ENCODE measurements around the gene TESK2.
"Not testable (repeated sequence)": the region's sequence is repeated elsewhere in the genome, so short reads cannot be mapped to it uniquely, and the experiment has no call there.

The TESK2 gene

DNA sequence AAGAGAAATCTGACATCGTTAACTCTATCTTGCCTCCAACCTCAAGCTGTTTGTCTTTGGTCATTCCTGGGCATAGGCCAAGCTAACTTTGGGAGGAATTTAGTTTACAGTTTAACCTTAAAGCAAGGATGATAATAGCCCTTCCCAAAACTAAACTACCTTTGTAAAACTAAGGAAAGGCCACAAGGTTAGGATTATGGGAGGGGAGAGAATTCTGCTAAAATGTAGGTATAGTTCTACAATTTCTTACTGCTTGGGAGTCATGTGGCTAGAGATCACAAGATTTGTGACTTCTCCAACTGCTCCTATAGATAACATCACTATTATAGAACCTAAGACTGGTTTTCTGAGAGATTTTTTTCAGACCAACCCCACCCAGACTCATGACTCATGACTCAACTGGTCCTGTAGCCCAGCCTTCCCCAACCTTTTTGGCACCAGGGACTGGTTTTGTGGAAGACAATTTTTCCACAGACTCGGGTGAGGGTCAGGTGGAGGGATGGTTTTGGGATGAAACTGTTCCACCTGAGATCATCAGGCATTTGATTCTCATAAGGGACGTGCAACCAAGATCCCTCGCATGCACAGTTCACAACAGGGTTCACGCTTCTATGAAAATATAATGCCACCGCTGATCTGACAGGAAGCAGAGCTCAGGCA is 80.0 kb downstream of the TESK2 start:
- DNase-seq, result peak; percentile 71

DNA sequence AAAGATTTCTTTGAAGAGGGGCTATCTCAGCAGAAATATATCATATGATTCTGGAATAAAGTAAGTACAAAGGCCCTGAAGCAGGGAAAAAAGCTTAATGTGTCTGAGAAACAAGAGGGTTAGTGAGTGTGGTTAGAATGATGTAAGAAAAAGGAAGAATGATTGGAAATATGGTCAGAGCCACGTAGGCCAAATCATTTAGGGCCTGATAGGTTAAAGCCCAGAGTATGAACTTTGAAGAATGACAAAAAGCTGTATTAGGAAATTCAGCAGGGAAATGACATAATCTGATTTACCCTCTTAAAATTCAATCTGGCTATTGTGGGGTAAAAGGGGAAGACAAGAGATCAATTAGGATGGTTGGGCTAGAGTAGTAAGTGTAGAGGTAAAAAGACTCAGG is 81.7 kb downstream of the TESK2 start:
- DNase-seq, result peak; percentile 78

DNA sequence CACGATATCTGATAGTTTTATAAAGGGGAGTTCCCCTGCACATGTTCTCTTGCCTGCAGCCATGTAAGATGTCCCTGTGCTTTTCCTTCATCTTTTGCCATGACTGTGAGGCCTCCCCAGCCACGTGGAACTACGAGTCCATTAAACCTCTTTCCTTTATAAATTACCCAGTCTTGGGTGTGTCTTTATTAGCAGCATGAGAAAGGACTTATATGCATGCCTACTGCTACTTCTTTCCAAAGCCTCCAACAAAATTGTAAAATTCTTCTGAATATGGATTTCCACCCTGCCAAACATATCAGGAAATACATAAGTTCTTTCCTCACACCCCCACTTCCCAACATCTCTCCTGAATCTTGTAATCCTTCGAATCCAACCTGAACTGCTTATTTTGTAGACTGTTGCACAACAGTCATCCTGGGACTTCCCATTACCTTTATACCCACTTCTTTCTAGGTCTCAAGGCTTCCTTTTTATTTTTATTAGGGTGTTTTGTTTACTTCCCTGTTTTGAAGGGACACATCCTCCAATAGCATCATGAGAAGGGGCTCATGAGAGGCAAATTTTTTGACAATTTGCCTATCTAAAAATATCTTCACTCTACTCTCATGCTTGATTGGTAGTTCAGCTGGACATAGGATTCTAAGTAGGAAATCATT is 83.2 kb downstream of the TESK2 start:
- peak; percentile 32 for DNase-seq

DNA sequence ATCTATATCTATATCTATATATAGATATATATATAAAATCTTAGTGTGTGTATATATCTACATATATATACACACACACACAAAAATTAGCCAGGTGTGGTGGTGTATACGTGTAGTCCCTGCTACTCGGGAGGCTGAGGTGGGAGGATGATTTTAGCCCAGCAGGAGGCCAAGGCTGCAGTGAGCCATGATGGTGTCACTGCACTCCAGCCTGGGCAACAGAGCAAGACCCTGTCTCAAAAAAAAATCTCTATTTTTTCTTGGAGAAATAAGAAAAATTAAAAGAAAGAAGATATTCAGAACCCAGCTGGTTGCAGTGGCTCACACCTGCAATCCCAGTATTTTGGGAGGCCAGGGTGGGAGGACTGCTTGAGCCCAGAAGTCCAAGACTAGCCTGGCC is 85.3 kb downstream of the TESK2 start:
- DNase-seq, result no peak

DNA sequence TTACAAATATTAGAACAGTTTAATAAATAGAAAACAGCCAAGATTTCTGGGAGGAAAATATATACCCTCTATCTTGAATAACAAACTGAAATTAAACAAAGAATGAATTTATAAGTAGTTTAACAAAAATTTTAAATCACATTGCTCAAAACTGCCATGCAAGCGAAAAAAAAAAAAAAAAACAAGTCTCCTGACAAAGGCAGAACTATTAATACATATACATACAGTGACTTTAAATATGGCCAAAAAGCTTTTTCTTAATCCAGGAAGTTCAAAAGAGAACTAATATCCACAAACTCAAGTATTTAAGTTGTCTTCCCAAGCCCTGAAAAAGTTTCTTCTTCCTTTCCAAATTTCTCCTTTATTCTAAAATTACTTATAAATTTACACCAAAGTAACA is 87.2 kb downstream of the TESK2 start:
- no peak for DNase-seq

DNA sequence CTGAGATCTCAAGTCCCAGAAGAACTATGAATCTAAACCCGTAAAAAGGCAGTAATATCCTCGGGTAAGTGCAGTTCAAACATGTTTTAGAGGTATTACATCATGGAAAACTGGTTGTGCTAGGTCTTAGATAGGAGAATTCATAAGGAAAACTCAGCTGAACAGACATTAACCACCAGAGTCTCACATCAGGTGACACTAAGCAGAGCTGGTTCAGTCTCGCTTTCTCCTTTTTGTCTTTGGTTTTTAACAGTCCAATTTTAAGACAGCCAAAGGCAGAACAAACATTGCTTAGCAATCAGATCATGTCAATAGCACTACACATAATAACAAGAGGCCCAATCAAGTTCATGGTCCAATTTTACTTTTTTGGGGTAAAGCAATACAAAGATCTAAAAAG is 87.7 kb downstream of the TESK2 start:
- no peak for DNase-seq

DNA sequence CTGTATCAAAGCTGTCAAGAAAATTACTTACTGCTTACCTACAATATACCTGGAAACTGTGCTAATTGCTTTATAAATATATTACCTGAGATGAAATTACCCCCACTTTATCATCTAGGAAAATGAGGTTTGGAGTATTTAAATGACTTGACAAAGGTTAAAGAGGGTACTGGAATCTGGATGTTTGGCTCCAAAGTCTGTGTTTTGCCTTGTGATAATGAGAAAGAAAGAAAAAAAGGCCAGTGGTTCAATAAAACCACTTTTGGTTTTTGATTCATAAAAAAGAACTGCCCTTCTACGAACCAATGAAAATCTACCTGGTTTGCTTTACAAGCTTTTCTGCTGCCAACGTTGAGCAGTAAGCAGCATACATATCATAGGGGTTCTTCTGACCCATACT is 89.4 kb downstream of the TESK2 start:
- DNase-seq, result no peak

DNA sequence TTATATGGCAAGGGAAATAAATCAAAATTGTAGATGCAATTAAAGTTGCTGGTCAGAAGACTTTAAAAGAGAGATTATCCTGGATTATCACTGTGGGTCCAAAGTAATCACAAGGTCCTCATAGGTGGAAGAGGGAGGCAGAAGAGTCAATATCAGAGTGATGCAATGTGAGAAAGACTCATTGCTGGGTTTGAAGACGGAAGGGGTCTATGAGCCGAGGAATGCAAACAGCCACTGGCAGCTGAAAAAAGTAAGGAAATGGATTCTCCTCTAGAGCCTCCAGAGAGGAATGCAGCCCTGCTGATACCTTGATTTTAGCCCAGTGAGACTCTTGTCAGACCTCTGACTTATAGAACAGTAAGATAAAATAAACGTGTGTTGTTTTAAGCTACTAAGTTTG is 90.9 kb downstream of the TESK2 start:
- DNase-seq, result no peak

DNA sequence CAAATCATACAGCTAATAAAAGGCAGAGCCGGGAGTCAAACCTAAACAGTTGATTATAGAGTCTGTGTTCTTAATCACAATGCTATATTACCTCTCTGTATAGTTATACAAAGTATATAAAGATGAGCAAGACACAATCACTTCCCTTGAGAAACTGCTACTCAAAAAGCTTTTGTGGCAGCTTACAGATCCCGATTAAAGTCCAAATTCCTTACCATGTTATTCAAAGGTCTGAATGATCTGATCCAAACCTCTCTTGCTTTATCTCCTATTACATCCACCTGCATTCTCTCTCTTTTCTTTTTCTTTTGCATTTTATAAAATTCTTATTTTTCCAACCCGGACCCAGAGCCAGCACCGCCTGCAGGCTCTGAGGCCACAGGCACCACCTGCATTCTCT is 93.7 kb downstream of the TESK2 start:
- DNase-seq, result no peak

DNA sequence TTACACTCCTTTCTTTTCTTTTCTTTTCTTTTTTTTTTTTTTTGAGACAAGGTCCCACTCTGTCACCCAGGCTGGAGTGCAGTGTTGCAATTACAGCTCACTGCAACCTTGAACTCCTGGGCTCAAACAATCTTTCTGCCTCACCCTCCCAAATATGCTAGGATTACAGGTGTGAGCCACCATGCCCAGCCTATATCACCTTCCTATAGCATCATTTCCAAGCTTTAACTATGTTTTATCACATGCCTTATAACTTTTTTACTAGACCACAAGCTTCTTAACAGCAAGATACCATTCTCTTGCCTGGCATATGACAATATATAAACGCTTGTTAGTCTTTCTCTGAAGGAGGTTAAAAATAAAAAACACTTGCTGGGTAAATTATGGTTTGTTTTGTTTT is 95.4 kb downstream of the TESK2 start:
- DNase-seq, result no peak

DNA sequence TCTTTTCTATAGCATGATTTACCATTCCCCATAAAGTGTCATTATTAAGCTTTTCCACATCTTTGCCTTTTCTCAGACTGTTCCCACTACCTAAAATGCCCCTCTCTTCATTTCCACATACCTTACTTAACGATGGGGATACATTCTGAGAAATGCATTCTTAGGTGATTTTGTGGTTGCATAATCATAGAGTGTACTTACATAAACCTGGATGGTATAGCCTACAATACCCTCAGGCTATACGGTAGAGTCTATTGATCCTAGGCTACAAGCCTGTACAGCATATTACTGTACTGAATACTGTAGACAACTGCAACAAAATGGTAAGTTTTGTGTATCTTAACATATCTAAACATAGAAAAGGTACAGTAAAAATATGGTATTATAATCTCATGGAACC is 95.9 kb downstream of the TESK2 start:
- no peak for DNase-seq

DNA sequence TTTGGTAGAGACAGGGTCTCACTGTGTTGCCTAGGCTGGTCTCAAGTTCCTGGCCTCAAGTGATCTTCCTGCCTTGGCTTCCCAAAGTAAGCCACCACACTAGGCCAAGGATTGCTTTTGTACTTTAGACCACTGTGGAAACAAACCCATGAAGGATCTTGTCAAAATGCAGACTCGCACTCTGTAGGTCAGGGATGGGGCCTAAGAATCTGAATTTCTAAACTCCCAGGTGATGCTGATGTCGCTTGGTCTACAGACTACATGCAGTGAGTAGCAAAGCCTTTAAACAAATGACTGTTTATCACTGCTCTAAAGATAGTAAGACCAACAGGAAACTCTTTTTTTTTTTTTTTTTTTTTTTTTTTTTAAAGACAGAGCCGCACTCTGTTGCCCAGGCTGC is 96.6 kb downstream of the TESK2 start:
- peak; percentile 33 for DNase-seq

DNA sequence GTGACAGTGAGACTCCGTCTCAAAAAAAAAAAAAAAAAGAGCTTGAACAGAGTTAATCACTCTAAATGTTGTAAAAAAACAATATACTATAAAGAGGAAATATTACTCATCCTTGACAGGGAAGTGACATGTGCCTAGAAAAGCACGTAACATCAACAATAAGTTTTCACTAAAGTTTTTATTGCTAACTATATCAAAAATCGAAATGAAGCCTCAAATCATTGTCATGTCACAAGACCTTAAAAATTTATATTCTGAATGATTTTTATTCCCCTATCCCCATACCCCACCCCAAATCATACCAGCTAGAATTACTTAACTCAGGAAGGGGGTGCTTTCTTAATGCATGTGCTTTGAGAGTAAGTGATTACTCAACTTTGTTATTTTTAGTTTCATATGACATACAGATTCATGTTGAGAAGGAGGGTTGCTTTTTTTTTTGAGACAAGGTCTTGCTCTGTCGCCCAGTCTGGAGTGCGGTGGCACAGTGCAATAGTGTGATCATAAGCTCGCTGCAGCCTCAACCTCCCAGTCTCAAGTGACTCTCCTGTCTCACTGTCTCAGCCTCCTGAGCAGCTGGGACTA is 97.2 kb downstream of the TESK2 start:
- DNase-seq, result peak; percentile 92

DNA sequence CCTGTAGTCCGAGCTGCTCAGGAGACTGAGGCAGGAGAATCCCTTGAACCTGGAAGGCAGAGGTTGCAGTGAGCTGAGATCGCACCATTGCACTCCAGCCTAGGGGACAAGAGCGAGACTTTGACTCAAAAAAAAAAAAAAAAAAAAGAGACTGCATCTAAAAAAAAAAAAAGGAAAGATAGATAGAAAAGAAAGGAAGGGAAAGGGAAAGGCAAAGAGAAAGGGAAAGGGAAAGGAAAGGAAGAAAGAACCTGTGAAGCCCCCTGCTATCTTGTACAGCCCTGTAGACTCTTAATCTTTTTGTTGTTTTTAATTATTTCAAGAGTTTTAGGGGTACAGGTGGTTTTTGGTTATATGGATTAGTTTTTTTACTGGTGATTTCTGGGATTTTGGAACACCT is 104.7 kb downstream of the TESK2 start:
- DNase-seq, result no peak

DNA sequence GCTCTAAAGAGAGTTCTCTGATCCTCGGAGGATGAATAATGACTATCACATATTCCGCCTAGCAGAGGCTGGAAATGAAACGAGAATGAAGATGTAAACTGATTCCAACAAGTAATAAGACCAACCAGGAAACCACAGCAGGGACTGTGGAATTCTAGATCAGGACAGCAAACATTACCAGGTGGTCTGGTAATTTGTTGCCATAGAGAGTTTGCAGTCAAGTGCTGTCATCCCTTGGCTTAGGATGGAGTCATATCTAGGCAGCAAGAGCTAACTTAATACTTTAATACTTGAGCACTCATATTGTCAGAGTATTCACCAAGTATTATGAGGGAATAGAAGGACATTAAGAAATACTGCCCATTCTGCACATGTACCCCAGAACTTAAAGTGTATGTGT is 105.7 kb downstream of the TESK2 start:
- no peak for DNase-seq

DNA sequence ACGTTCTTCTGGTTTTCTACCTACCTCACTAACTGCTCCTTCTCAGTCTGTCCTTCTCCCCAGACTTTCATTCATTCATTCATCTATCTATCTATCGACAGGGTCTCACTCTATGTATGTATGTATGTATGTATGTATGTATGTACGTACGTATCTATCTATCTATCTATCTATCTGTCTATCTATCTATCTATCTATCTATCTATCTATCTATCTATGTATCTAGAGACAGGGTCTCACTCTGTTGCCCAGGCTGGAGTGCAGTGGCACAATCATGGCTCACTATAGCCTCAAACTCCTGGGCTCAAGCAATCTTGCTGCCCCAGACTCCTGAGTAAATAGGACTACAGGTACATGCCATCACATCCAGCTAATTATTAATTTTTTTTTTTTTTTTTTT is 106.8 kb downstream of the TESK2 start:
- not testable (repeated sequence) for DNase-seq

DNA sequence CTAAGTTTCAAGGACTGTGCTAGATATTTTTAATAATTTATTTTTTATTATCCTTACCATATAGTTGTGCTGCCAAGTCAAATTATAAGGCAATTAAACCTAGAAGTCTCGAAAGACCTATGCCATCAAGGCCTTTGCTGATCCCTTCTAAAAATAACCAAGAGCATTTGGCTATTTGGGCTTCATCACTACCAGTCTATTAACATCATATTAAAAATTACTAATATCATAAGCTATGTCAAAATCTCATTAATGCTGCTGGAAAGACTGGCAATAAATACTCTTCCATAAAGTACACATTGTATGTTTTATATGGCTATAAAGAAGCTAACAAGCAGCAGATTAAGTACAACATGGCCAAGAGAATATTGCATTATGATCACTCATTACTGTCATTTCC is 107.8 kb downstream of the TESK2 start:
- DNase-seq, result no peak

DNA sequence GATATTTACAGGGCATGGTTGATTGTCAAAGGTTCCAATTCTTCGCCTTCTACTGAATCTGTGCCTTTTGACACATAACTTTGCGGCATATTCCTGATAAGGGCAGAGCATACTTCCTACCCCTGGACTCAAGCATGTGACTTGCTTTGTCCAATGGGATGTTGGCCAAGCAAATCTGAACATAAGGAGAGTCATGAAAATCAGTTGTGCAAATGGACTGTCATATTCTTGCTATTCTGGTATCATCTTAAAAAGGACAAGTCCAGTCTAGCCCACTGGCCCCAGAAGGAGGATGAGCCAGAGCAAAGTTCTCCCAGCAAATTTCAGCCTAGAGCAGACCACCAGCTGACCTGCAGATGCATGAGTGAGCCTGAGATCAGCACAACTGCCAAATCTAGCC is 109.7 kb downstream of the TESK2 start:
- no peak for DNase-seq

DNA sequence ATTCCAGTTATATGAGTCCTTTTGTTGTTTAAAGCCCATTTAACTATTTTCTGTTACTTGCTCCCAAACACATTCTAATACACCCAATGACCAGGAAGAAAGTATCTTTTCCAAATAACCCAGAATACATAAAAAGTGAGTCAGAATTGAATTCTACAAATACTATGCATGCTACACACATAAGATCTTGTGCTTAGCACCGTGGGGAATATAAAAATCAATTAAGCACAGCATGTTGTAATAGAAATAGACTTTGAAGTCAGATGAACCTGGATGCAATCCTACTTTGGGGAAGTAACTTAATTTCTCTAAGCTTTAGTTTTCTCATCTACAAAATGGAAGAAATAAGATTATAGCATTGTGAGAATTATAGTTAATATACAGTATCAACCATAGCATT is 110.2 kb downstream of the TESK2 start:
- no peak for DNase-seq

DNA sequence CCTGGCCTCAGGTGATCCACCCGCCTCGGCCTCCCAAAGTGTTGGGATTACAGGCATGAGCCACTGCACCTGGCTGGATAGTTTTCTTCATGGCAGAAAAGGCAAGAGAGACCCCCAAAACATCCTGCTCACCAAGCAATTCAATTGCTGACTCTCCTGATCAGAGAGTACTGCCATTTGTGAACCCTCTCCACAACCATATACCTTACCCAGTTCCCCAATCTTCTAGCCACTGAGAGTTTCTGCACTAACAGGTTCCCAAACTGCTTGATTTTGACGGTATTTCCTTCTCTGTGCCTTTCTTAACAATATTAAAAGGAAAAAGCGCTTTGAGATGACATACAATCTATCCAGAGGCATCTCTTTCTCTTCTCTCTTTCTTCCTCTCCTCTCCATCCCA is 110.8 kb downstream of the TESK2 start:
- DNase-seq, result no peak

DNA sequence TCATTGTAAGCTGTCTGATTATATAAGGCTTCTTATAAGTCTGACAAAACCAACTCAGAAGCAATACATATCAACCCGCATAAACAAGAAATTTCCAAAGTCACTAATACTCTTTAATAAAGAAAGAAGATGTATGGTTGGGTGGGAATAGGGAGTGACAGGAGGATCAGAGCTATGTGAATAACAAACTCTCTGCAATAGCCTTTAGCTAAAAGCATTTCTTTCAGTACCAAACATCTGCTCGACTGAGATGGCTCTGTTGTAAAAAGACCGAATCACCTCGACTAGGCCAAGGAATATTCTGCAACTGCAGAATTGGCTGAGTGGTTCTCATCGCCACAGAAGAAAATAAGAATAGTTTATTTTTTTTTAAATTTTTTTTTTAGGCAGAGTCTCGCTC is 111.4 kb downstream of the TESK2 start:
- no peak for DNase-seq

DNA sequence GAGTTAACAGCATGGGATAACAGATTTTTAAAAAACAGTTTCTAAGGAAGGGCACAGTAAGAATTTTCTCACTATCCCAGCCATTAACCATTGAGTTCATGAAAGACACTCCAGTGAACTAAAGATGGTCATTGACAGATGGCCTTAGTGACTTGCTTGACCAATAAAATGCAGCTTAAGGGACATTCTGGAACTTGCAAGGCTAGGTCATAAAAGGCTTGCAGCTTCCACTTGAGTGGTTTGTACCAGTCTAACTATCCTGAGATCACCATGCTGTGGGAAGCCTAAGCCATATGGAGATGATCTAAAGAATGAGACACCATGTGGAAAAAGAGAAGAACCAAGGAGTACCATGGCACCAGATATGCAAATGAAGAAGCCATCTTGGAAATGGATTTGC is 112.8 kb downstream of the TESK2 start:
- DNase-seq, result no peak

DNA sequence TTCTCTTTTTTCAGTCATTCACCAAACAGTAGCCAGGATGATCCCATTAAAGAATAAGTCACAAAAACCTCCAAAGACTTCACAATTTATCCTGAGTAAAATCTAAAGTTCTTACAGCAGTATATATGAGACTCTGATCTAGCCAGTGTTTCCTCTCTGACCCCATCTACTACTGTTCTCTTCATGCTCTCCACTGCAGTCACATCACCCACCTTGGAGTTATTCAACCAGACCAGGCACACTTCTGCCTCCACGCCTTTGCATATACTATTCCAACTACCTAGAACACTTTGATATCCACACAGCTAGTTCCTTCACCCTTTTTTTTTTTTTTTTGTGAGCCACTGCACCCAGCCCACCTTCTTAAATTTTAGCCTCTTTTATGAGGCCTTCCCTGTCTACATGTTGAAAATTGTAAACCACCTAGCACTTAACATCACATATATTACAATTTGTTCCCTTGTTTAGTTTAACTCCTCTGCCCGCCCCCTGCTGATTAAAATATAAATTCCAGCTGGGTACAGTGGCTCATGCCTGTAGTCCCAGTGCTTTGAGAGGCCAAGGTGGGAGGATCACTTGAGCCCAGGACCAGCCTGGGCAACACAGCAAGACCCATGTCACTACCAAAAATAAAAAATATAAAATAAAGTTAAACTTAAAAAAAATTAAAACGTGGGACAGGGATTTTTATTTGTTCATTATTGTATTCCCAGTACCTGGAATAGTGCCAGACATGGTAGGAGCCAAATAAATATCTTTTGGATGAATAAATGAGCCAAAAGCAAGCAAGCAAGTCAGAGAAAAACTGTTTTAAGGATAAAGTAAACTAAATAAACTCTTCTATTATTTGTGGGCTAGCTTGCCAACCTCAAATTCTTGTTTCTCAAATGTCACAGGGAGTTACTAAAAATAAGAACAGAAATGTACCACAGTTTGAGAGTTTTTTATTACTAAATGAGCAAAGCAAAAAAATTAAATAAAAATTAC is 115.6 kb downstream of the TESK2 start:
- no peak for DNase-seq

DNA sequence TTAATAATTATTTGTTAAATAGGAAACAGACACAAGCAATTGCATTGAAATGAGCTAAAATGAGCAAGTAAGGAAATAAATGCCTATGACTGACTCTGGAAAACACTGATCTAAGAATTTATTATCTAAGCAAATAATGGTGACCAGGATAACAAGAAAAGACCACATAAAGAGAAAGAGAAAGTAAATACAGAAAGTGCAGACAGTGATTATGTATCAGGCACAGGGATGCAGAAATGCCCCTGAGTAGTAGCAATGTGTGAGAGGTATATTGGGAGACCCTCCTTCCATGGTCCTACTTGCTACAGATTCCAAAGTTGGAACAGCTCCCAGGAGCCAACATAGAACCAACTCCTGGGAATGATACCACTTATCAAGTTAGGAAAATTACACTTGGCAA is 117.4 kb downstream of the TESK2 start:
- DNase-seq, result no peak
